Colonic mucosa (tissue), 4 donors: ENCODE measurements around the gene HBG2. TPM values are rescaled to one million over a fixed set of nuclear protein-coding genes. Genes with fewer than 3 reads are reported as not detected.

Experiments used
- DNase-seq: peaks from one replicate; pipeline ENCODE4 v3.0.0-alpha.2; 2020
- H3K27ac ChIP-seq: fragments of 200-600 bp; one replicate; pipeline ENCODE4 v1.8.0; 2021
- H3K27me3 ChIP-seq: fragments of 200-600 bp; one replicate; pipeline ENCODE4 v1.8.0; 2021
- H3K36me3 ChIP-seq: fragments of 200-600 bp; one replicate; pipeline ENCODE4 v1.8.0; 2021
- H3K4me1 ChIP-seq: fragments of 200-600 bp; one replicate; pipeline ENCODE4 v1.8.0; 2021; ENCODE audit warnings: mild to moderate bottlenecking
- H3K4me3 ChIP-seq: fragments of 200-600 bp; one replicate; pipeline ENCODE4 v1.8.0; 2021
- H3K9ac ChIP-seq, 2 donors: one replicate each; pipeline ENCODE4 v1.7.0; 2013; ENCODE audit warnings: control low read depth in 2 of 2, low read depth in 2 of 2, low read length in 2 of 2
- H3K9me3 ChIP-seq: fragments of 200-600 bp; one replicate; pipeline ENCODE4 v1.8.0; 2021
- CTCF ChIP-seq: fragments of 200-600 bp; IDR thresholded peaks from one replicate; pipeline ENCODE4 v1.8.0; 2022; ENCODE audit warnings: antibody characterized with exemption, mild to moderate bottlenecking
- intact Hi-C: fragments of 100-400 bp; cut with DNase I; formaldehyde crosslinking; loops from one replicate; pipeline ENCODE4 v1.14.1; 2022
- total RNA-seq, 2 donors: library from RNA; stranded (reverse); fragmentation: NEBNext Ultra II Directional in 1 of 2; extraction: Animal tissue kit (Norgen Biotek cat#: 25700) in 1 of 2; gene quantifications; one replicate each; pipeline ENCODE4 v1.2.1, GENCODE V29; 2021
- donor health status: healthy.
- donor health status: DM: no; HTN: no; CAD: no.
- donor health status: DM: no; HTN: no; CAD: no.

Gene HBG2
- total RNA-seq, 2 donors from 2014 or later, result 14.9 TPM; not detected in 1

GRCh38 chr11:5226732-5227310, 27.8 kb downstream of the HBG2 start, which contains the start of gene HBB:
Gene HBB, minus strand, starts transcription at chr11:5227071. Its CDS starts 50 bp downstream, at chr11:5227021.
- H3K9ac ChIP-seq, result no peak within 1 kb of the TSS
- TF ChIP-seq CTCF, result no peak
- no peak within 1 kb of the TSS for H3K27ac ChIP-seq
- no peaks in the 10 kb centered on the region for H3K9me3 ChIP-seq
- DNase-seq, result peak; percentile 19
- no peaks in the 10 kb centered on the region for H3K4me1 ChIP-seq
- no peaks in the 10 kb centered on the region for H3K36me3 ChIP-seq
- H3K4me3 ChIP-seq, result no peak within 1 kb of the TSS
- H3K27me3 ChIP-seq, result no peaks in the 10 kb centered on the region
- intact Hi-C loops, result no loop called here

GRCh38 chr11:5225480-5225871, 29.1 kb downstream of the HBG2 start:
- no peak for TF ChIP-seq CTCF
- no peak for DNase-seq
- Histone ChIP-seq H3K9ac (no peak overlapping the region), H3K27ac (no peak overlapping the region), H3K9me3 (no peaks in the 10 kb centered on the region), H3K27me3 (no peaks in the 10 kb centered on the region), H3K36me3 (no peaks in the 10 kb centered on the region), H3K4me1 (no peaks in the 10 kb centered on the region), H3K4me3 (no peak overlapping the region)
- intact Hi-C loops, result no loop called here

GRCh38 chr11:5224538-5225479, 29.8 kb downstream of the HBG2 start:
- H3K4me1 ChIP-seq, result no peaks in the 10 kb centered on the region
- no peak for TF ChIP-seq CTCF

GRCh38 chr11:5223686-5224085, 30.9 kb downstream of the HBG2 start:
- no peak overlapping the region for H3K27ac ChIP-seq
- DNase-seq, result no peak
- H3K4me1 ChIP-seq, result no peaks in the 10 kb centered on the region
- H3K4me3 ChIP-seq, result no peak overlapping the region
- TF ChIP-seq CTCF, result no peak
- H3K9ac ChIP-seq, result no peak overlapping the region
- H3K27me3 ChIP-seq, result no peaks in the 10 kb centered on the region
- H3K9me3 ChIP-seq, result no peaks in the 10 kb centered on the region
- intact Hi-C loops, result no loop called here
- no peaks in the 10 kb centered on the region for H3K36me3 ChIP-seq

More at GRCh38 chr11:5224538-5225479, 29.8 kb downstream of the HBG2 start:
- no peak overlapping the region for H3K27ac ChIP-seq
- no peaks in the 10 kb centered on the region for H3K36me3 ChIP-seq
- no peak overlapping the region for H3K4me3 ChIP-seq
- H3K9me3 ChIP-seq, result no peaks in the 10 kb centered on the region
- H3K9ac ChIP-seq, result no peak overlapping the region
- intact Hi-C loops, result no loop called here
- no peak for DNase-seq
- H3K27me3 ChIP-seq, result no peaks in the 10 kb centered on the region

- Histone ChIP-seq H3K27ac (no peak overlapping the region), H3K27me3 (no peaks in the 10 kb centered on the region), H3K4me1 (no peaks in the 10 kb centered on the region), H3K4me3 (no peak overlapping the region), H3K9ac (no peak overlapping the region), H3K36me3 (no peaks in the 10 kb centered on the region), H3K9me3 (no peaks in the 10 kb centered on the region)
- no peak for TF ChIP-seq CTCF
- intact Hi-C loops, result no loop called here
- no peak for DNase-seq
Measured at GRCh38 chr11:5223146-5223545, 31.4 kb downstream of the HBG2 start.
